Tongue (tissue), 2 donors: Measurements from ENCODE around the gene RAD51B. TPM values are rescaled to one million over a fixed set of nuclear protein-coding genes. Genes with fewer than 3 reads are reported as not detected.

Source experiments
- DNase-seq: peaks from one replicate; pipeline ENCODE4 v3.0.0-alpha.2; 2015
- total RNA-seq: library from RNA; depleted of rRNA; stranded (reverse); fragments of >200 nt; gene quantifications from one replicate; pipeline ENCODE4 v1.2.3, GENCODE V29; 2014

RAD51B gene
- total RNA-seq, 1 donor from 2014 or later: 37.8 TPM

DNA sequence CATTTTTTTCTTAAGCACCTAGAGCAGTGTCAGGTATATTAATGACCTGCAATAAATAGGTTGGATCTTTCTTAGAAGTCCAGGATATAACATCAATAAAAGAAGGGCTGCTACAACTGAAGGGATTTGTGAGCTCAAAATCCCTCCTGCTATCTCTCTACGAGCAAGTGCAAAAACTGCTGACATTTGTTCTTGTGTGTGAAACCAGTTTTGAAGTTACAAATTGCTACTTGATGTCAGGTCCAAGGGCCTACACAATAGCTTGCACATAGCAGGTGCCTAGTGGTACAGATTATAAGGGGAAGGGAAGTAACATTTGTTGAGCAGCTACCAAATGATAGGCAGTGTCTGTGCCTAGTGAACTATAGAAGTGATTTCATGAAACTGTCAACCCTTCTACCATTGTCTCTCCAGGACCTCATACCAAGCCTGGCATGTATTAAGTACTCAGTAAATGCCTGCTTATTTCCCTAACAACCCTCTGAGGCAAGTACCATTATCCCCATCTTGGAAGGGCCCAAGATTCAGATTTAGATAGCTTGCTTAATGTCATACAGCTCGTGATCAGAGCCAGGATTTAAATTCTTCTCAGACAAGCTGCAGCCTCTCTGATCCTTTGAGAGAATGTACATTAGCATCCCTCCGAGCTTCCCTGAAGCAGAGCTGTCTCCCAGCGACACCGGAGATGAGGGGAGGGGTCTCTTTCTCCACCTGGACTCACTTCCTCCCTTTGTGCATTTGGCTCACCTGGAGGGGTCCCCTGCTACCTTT is 673.0 kb downstream of the RAD51B start:
- DNase-seq: no peak

DNA sequence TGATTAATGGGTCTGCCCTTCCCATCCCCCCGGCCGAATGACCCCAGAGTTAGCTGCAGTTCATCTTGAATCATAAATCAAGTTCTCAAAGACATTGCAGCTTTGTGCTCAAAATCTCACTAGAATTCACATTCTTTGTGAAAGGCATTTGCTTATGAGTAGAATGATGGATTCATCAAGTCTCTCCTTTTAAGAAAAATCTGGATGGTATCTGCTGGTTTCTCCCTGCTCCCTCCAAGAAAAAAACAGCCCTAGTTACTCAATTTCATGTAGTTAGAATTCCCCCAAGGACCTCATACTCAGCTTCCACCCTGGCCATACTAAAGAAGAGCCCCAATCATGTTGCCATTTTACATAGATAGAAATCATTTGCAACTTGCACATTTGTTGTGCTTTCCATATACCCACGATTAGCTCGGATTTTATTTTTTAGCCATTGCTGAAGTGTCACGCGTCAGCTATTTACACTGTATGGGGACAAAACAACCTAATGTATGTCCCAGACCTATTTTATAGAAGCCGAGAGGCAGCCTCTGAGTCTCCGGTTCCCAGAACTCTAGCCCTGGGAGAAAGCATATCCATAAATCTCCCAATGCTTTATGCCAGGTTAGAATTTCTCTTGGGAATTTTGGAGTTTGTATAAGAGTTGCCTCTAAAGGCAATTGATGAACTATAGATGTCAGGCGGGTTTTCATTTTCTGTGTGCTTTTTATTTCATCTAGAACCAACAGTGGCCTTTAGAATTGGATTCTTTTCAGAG is 673.8 kb downstream of the RAD51B start:
- no peak for DNase-seq

DNA sequence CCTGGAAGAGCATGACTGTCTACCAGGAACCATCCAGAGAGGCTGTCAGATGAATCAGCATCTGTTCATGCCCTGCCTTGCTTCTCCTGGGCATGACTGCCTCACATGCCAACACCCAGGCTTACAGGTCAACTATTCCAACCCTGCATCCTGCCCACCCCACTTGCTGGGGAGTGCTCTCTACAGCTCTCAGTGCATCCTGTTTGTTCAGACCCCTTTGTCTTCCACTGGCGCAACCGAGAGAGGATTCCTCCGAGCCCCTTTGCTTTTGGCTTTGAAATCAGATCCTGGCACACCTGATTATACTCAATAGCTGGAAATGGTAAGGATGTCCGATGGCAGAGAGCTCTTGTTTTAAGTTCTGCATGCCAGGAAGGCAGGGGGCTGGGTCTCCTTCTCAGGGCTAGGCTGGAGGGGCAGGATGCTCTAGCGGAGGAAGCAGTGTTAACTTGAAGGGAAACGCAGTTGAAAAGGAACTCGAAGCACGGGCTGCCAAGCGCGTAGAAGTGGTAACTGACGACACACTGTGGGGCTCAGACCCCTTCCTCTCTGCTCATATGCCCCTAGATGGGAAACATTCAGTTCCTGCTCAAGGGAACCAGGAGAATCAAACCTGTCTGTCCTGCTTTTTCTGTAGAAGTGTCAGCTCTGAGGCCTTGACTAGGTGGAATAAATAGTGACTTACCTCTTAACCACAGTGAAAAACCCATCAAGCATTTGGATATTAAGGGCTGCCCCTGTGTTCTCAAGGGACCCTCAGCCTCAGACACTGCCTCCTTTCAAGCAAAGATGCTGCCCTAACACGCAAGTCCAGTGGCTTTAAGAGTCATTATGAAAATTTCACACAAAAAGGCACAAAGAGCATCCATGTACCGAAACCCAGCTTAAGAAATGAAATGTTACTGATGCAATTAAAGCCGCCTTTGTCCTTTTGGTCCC is 675.8 kb downstream of the RAD51B start:
- DNase-seq: no peak

DNA sequence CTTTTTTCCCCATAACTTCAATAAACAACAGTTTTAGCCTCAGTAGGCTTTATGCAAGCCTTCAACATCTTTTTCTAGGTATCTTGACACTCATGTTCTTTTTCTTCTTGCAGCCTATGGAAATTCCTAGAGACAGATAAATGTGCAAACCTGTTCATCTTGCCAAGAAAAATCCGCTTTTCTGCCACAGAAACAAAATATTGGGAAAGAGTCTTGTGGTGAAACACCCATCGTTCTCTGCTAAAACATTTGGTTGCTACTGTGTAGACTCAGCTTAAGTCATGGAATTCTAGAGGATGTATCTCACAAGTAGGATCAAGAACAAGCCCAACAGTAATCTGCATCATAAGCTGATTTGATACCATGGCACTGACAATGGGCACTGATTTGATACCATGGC is 677.4 kb downstream of the RAD51B start:
- DNase-seq: no peak

DNA sequence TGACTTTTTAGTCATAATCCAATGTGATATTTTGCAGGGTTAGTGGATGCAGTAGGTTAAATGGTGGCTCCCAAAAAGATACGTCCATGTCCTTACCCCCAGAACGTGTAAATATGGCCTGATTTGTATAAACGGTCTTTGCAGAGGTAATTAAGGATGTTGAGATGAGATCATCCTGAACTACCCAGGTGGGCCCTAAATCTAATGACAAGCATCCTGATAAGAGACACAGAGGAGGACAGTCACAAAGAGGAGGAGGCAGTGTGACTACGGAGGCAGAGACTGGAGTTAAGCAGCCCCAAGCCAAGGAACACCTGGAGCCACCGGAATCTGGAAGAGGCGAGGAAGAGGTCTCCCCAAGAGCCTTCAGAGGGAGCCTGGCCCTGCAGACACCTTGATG is 679.9 kb downstream of the RAD51B start:
- no peak for DNase-seq

DNA sequence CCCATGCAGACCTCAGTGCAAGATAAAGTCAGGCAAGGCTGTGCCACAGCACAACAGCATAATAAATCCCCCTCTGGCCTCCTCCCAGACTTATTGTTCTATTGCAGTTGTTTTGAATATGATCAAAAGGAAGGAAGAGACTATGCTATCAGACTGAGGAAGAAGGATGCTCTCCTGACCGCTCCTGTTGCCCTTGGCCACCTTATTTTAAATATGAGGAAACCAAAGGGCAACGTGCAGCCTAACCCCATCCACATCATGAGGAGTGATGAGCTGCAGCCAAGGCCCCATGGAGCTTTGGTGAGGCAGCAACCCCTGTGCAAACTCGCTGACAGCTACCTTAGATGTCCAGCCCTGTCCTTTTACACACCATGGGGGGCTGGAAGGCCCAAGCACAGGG is 681.6 kb downstream of the RAD51B start:
- no peak for DNase-seq

DNA sequence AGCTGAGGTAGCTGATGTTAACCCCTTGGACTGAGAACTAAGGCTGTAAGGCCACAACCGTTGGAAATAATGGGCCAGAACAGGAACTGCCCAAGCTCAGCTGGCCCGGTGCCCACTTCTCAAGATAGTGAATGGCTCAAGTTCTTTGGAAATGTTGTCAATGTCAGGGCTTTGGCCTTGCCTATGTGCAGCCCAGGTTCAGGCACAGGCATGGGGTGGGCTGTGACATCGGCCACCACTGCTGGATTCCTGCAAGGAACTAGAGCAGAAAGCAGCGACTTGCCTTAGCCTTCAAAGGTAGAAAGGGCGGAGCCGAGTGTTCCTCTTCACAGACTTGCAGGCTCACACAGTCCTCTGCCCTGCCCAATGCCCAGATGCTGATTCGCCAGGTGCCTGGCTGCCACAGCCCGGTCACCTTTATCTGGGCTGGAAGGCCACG is 682.1 kb downstream of the RAD51B start:
- DNase-seq: no peak

DNA sequence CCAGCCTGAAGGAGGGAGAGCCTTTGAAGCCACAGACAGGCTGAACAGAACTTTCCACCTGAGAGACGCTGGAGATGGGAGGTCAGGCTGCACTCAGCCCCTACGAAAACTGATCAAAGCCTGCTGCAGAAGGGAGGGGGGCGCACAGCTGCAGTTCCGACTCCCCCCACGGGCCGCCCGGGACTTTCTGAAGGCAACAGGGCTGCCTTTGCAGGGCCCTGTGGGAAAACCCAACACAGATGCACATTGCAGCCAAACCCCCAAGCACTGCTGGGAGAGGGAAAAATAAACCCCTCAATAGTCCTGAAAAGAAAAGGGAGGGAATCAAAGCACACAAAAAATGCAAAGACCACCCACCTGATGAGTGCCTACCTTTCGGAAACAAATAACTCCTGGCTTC is 682.7 kb downstream of the RAD51B start:
- no peak for DNase-seq

DNA sequence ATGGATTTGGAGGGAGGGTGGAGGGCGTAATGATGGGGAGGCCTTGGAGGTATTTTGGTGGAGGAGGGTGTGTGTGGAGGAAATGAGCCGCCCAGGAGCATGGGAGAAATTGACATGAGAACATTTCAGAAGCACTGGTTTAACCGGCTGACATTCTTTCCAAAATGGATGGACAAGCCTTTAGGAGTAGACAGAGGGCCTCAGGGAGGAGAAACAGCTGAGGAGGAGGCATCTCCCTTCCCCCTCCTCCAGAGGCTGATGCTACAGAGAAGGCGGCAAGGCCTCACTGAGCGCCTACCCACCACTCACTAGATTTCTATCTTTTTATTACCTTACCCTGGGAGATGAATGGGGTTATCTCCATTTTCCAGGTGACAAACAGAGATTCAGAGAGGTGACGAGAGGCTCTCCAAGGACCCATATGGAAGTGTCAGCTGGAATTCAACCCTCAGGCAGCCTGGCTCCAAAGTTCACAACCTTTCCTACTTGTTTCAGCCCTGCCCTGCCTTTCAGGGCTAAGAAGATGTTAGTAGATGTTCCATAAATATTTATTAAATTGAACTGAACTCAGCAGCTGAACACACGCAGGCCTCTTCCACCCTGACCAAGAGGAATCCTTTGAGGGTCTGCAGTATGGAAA is 683.7 kb downstream of the RAD51B start:
- no peak for DNase-seq

DNA sequence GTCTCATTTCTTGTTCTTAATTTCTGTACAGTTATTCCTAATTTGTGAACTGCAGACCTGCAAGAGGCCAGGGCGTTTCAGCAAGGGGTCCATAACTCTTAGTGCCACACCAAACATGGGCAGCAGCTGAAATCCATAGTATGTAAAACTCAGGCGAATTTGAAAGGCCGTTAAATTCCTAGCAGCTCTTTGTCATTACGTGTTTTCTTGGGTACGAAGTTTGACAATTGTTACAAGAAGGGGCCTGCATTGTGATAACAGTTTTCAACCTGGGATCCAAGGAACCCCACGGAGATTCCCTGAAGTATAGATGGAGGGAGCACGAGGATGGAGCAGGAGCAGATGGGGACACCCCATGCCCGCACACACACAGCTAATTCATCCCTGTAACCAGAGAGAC is 685.3 kb downstream of the RAD51B start:
- DNase-seq: no peak

DNA sequence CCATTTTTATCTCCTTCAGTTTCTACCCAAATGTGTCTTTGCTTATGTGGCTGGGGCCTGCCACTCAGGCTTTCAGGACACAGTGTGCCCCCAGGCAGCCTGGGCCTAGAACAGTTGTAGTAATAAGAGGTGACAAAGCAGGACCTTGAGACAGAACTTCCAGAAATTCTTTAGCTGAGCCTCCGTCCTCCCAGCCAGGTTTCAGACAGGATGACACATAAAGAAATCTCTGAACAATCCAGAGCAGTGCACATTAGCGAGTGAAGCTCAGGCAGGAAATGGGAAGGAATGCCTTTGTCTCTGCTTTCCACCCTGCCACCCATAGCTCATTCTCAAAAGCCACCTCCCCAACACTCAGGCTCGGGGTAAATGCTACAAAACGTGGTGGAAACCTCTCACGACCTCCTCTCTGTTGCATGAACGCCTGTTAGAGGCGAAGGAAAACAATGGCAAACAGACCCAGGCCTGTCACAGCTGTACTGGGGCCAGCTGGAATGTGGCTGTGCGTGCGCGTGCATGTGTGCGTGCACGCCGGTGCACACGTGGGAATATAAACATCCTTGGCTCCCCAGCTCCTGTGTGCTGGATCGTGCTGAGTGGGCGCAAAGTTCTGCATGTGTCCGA is 686.6 kb downstream of the RAD51B start:
- peak; percentile 90 for DNase-seq

DNA sequence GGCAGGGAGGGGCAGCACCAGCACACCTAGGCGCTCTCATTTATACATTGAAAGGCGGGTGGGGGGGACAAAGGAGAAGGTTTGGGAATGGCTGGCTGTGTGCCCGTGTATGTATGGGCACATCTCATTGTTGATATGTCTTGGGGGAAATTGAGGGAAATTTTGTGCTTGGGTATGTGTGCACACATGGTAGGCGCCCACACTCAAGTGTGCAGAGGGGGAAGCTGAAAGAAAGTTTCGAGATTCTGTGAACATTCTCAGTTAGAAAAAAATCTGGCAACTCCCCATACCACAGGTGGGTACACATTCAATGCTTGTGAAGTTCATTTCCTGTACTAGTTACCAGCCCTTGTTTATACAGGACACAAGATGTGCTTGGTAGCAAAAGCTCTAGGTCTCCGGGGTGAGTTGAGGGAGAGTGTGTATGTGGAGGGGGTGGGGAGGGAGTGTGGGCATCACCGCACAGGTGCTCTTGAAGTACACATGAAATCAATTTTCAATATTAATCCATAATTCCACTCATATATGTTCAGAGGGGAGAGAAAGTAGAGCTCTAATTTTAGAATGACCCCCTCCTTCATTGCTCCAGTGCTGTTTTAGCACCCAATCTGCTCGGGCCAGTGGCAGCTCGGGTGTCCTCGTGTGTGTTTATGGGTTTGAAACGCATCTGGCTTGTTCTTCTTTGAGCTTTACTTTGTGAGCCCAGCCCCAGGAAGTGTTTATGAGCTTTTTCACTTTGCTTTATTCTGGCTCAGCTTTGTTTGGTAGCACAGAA is 687.3 kb downstream of the RAD51B start:
- DNase-seq: no peak

DNA sequence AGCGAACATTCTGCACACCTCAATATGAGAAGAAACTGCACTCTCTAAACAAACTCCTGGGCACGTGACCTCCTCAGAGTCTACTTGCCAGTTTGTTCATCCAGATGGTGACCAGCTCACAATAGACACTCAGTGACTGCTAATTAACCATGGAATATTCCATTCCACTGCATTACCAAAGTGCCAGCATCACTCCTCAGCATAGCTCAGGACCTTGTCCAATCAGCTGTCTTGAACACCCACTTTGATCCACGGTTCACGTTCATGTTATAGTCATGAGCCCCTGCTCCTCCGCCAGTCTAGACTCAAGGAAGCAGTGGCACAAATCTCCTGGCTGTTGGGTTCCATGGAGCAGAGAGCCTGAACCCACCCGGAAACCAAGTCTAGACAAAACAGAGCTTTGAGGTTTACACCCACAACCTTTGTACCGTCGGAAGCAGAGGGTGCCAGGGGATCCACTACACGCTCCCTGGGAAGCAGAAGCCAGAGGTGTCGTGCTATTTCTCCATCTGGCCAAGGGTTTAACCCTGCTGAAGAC is 688.0 kb downstream of the RAD51B start:
- DNase-seq: peak; percentile 83

DNA sequence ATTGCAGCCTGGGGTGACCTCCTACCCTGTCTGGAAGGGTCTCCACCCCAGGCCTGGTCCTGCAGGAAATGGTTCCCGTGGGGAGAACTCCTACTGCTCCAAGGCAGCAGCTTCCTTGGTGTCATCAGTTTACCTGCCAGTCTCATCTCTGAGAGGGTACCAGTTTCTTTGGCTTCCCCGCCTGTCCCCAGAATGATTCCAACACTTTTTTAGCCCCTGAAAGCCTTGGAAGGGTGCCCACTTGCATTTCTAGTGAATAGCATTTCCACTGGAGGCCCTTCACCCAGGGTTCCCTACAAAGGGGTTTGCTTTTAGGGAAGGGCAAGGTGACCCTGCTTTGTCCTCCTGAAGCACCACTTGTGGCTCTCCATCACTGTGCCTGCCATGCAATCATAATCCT is 689.0 kb downstream of the RAD51B start:
- no peak for DNase-seq

DNA sequence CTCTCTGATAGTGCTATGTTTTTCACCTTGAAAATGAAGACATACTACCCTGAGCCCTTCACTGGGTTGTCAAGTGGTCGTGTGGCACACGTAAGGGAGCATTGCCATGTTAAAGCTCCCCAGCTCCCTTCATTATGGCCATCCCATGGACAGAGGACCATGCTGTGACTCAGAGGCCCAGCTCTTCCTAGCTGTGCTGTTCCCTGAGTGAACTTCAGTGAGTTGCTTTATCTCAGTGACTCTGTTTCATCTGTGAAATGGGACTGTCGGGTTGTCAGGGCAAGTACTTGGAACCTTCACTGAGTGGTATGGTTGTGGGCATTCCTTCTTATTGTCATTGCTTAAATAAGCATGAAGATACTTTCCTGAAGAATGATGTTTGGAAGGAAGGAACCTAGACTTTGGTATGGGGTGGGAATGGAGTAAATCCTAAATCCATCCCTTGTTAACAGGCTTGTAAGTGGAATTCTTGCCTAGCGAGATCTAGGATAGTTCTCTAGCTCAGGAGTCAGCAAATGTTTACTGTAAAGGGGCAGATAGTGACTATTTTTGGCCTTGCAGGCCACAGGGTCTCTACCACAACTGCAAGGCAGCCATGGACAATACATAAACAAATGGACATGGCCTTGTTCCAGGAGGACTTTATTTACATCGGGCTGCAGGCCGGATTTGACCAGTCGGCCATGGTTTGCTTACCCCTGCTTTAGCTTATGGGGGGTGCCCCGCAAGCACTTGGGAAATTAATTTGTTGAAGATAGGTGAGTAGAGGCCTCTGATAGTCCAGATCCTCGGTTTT is 689.8 kb downstream of the RAD51B start:
- DNase-seq: peak; percentile 51

DNA sequence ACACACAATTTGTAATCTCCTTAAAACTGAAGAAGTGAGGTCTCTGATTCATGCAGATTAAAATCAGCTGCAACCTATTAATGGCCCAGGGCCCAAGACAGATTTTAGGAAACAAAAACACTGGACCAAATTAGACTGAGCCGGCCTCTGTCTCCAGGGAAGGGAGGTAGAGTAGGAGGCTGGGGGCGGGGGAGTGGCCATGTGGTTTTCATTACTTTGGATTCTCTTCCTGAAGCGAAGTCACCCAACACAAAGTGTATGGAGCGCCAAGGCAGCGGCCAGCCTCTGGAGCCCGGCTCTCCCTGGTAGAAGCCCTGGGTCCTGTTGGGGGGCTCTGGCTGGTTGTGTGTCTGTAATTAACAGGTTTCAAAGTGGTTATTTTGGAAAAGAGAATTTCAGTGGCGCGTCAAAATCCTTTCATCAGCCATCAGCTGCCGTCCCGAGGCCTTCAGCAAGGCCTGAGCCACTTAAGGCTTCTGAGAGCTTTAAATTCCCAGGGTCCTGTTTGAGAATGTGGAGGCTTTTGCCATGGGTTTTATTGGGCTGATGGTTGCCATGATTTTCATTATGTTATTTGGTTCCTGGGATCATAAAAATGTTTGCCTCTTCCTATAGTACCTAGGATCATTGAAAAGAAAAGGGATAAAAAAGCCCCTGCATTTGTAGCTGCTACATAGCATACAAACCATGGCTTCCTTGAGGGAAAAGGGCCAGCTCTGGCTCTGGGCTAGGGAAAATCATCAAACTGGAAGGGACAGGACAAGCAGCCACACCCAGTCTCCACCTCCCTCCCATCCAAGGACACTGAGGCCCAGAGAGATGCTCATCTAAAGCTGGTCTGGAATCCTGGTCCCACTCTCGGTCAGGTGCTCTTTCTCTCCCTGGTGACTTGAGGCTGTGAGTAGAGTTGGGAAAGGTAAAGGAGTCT is 690.9 kb downstream of the RAD51B start:
- DNase-seq: peak; percentile 93

DNA sequence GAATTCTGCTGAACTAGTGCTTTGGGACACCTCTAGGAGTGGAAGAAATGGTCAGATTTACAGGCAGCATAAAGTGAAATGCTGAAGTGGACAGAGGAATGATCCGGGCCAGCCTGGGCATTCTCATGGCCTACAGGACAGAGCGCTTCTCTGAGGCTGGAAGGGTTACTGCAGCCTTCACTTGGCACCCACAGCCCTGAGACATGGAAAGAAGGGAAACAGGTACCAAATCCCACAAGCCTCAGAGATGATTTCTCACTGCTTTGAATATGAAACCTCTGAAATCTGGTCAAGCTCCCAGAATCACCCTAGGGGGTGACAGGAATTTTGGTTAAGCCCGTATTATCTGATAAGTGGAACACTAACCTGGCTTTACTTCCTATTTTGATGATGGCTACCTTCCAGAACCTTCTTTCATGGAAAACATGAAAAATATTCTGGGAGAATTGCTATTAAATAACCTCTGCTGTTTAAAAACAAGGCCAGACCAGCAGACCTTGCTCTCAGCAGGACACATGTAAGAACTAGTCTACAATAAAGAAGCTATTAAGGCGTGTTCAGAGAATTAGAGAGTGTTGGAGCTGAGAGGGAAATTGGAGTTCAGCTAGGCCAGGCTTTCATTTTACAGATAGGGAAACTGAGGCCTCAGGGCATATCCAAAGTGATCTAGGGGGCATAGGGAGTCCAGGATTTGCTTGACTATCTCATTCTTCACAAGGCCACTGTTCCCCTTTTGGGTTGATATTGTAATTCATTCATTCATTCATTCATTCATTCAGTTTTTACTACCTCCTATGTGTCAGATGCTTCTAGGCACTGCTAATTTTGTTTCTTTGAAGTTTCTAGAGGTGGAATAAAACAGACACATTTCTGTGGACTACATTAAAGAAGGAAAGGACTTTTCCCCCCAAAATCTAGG is 691.8 kb downstream of the RAD51B start:
- peak; percentile 49 for DNase-seq
